Natural killer cell (primary cell): Measurements from ENCODE around the gene BLM. TPM values are rescaled to one million over a fixed set of nuclear protein-coding genes. Genes with fewer than 3 reads are reported as not detected.

ENCODE experiments used
- ATAC-seq, 3 donors: fragments of 150-1000 bp in 2 of 3; fragments of 200-7000 bp in 1 of 3; cut with Tn5 transposase; 1 replicate in 1 of 3; 2 replicates in 2 of 3; pipeline ENCODE4 v1.10.0; 2021; ENCODE audit warnings: mild to moderate bottlenecking in 2 of 3, moderate library complexity in 2 of 3
- DNase-seq, 2 donors: peaks; one replicate each; pipeline versions ENCODE4 v3.0.0 to v3.0.0-alpha.2; 2013 to 2021; ENCODE audit warnings: mixed read lengths in 1 of 2
- H3K27ac ChIP-seq: one replicate; pipeline ENCODE4 v1.5.1; 2013; ENCODE audit warnings: mild to moderate bottlenecking, low read length
- H3K27me3 ChIP-seq: one replicate; pipeline ENCODE4 v1.6.1; 2013; ENCODE audit warnings: low read length; ENCODE audit not compliant: control insufficient read depth, insufficient read depth
- H3K36me3 ChIP-seq: one replicate; pipeline ENCODE4 v1.6.1; 2013; ENCODE audit warnings: low read length; ENCODE audit not compliant: control insufficient read depth, insufficient read depth
- H3K4me1 ChIP-seq: one replicate; pipeline ENCODE4 v1.6.1; 2013; ENCODE audit warnings: low read length; ENCODE audit not compliant: control insufficient read depth, insufficient read depth
- H3K4me3 ChIP-seq: one replicate; pipeline ENCODE4 v1.5.1; 2013; ENCODE audit warnings: low read length
- H3K9me3 ChIP-seq: one replicate; pipeline ENCODE4 v1.6.1; 2013; ENCODE audit warnings: low read length; ENCODE audit not compliant: control insufficient read depth, insufficient read depth
- H3K27ac Mint-ChIP-seq, 2 donors: one replicate each; pipeline ENCODE4 v1.8.0; 2022; ENCODE audit warnings: mild to moderate bottlenecking in 2 of 2, mixed read lengths in 2 of 2, moderate library complexity in 1 of 2
- H3K27me3 Mint-ChIP-seq, 2 donors: one replicate each; pipeline ENCODE4 v1.8.0; 2022; ENCODE audit warnings: low read depth in 2 of 2, mixed read lengths in 2 of 2
- H3K36me3 Mint-ChIP-seq: one replicate; pipeline ENCODE4 v1.8.0; 2022; ENCODE audit warnings: mixed read lengths
- H3K4me1 Mint-ChIP-seq, 2 donors: one replicate each; pipeline ENCODE4 v1.8.0; 2022; ENCODE audit warnings: mixed read lengths in 2 of 2
- H3K4me3 Mint-ChIP-seq: one replicate; pipeline ENCODE4 v1.8.0; 2022; ENCODE audit warnings: mild to moderate bottlenecking, moderate library complexity, mixed read lengths
- H3K9me3 Mint-ChIP-seq, 2 donors: one replicate each; pipeline ENCODE4 v1.8.0; 2022; ENCODE audit warnings: mixed read lengths in 2 of 2
- WGBS: methylation state at CpG from one replicate; pipeline ENCODE4 v1.1.7; 2013; ENCODE audit warnings: missing lambda C conversion rate; ENCODE audit not compliant: insufficient coverage; 5-methylcytosine and 5-hydroxymethylcytosine counted together
- intact Hi-C: fragments of 100-400 bp; cut with micrococcal nuclease; formaldehyde crosslinking; loops from one replicate; pipeline ENCODE4 v1.14.2; 2022
- total RNA-seq, 4 donors: library from RNA; stranded (reverse); fragments of 120-200 nt in 1 of 4; gene quantifications; one replicate each; pipeline versions ENCODE4 v1.2.3 to v1.2.4, GENCODE V29; 2013 to 2022
- TF ChIP-seq, protein P1 (sequence below): fragments of 200-600 bp; IDR thresholded peaks from one replicate; pipeline ENCODE4 v1.8.0; 2022; ENCODE audit warnings: antibody characterized with exemption

The BLM gene
- total RNA-seq, 3 donors from 2014 or later (not counting 1 experiment from before 2014, with no cell fraction given) = 9.9 to 15.9 (median 14.1) TPM

DNA sequence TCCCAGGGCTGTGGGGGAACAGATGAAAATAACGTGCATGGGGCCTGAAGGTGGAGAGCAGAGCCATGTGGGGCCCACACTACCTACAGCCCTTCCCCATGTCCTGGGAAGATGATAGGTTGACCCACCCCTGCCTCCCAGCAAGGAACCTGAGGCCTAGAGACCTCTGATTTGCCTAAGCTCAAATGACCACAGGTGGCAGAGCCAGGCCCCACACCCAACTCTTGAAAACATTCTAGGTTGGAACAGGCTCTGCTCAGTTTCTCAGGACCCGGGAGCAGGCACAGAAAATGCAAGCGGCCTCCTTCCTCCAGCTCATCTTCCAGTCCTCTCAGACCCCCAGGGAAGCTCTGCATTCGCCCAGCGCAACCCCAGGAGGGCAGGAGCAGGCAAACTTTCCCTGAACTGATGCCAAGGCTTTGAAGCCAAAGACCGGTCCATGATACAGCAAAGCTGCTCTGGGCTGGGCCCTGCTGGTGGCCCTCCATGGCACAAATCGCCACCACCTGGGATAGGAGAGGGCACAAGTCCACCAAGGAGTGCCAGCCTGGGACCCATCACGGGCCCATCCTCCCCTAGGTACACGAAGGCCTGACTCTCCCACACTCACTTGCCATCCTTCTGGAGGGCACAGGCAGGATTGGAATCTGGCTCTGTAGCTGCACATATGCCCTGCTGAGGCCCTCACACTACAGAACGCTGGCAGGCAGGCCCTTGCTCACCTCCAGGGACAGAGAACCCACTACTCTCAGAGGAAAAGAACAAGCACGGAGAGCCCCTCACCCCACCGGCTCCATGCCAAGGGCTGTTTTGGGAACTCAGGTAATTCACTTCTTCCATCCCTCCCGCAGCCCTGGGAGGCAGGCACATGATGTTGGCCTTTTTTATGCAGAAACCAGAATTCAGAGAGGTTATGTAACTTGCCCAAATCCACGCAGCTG, 100.2 kb downstream of the BLM start:
- H3K9me3 ChIP-seq = no peaks in the 10 kb centered on the region
- Mint-ChIP-seq H3K4me1 (peaks cover 76 to 79% of the 10 kb centered on the region in 2 donors), H3K27me3 (no peaks in the 10 kb centered on the region), H3K27ac (peak overlapping the region; percentile 86 to 96), H3K9me3 (no peaks in the 10 kb centered on the region), H3K4me3 (peak overlapping the region; percentile 80), H3K36me3 (no peaks in the 10 kb centered on the region)
- no peaks in the 10 kb centered on the region for H3K36me3 ChIP-seq
- TF ChIP-seq, protein P1, sequence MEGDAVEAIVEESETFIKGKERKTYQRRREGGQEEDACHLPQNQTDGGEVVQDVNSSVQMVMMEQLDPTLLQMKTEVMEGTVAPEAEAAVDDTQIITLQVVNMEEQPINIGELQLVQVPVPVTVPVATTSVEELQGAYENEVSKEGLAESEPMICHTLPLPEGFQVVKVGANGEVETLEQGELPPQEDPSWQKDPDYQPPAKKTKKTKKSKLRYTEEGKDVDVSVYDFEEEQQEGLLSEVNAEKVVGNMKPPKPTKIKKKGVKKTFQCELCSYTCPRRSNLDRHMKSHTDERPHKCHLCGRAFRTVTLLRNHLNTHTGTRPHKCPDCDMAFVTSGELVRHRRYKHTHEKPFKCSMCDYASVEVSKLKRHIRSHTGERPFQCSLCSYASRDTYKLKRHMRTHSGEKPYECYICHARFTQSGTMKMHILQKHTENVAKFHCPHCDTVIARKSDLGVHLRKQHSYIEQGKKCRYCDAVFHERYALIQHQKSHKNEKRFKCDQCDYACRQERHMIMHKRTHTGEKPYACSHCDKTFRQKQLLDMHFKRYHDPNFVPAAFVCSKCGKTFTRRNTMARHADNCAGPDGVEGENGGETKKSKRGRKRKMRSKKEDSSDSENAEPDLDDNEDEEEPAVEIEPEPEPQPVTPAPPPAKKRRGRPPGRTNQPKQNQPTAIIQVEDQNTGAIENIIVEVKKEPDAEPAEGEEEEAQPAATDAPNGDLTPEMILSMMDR = no peak
- ATAC-seq (no peak), DNase-seq (no peak)
- no peaks in the 10 kb centered on the region for H3K27me3 ChIP-seq
- H3K27ac ChIP-seq = peak overlapping the region; percentile 79
- intact Hi-C loops = loop anchor here (2.0 to 5.0 kb wide), 3 partner anchors 35 to 70 kb away; no protein-coding TSS in a partner anchor
- peaks cover 82% of the 10 kb centered on the region for H3K4me1 ChIP-seq
- WGBS = 76% methylated on average over 14 of the region's 14 CpGs
- H3K4me3 ChIP-seq = no peak overlapping the region

- 31% methylated on average over 26 of the region's 26 CpGs for WGBS
- intact Hi-C loops = loop anchor here (2.0 to 5.0 kb wide), 3 partner anchors 34 to 69 kb away; no protein-coding TSS in a partner anchor
- Mint-ChIP-seq H3K27ac (peak overlapping the region; percentile 86 to 96), H3K36me3 (no peaks in the 10 kb centered on the region), H3K4me3 (peak overlapping the region; percentile 80), H3K27me3 (no peaks in the 10 kb centered on the region), H3K9me3 (no peaks in the 10 kb centered on the region), H3K4me1 (peaks cover 67 to 70% of the 10 kb centered on the region in 2 donors)
- no peaks in the 10 kb centered on the region for H3K27me3 ChIP-seq
- peaks cover 76% of the 10 kb centered on the region for H3K4me1 ChIP-seq
- H3K4me3 ChIP-seq = no peak overlapping the region
- H3K27ac ChIP-seq = peak overlapping the region; percentile 79
- H3K36me3 ChIP-seq = no peaks in the 10 kb centered on the region
- H3K9me3 ChIP-seq = no peaks in the 10 kb centered on the region
- ATAC-seq (peak in 1 of 3 donors; percentile 44), DNase-seq (peak; percentile 27 to 55)
- TF ChIP-seq, protein P1 = peak; percentile 28
These were observed 101.4 kb downstream of the BLM start for GRCh38 chr15:90818251-90819210.

DNA sequence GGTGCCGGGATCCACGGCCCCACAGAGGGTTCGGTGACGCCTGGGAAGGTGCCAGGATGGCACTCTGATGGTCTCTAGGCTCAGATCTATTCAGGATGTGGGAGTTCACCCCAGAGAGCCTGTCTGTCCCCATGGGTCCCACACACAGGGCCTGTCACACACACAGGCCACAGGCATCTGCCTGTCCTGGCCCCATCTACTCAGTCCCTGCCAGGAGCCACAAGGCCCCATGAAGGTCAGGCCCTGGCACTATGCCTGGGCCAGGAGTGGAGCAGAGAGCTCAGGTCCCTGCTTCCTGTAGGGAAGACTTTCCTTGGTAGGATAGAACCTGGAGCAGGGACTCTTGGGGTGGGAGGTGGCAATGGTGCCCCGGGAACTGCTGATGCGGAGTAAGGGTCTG, 102.2 kb downstream of the BLM start:
- H3K27me3 Mint-ChIP-seq = no peaks in the 10 kb centered on the region
- peak; percentile 29 to 33 (median 30) for ATAC-seq
- intact Hi-C loops = loop anchor here (2.0 to 5.0 kb wide), 3 partner anchors 33 to 68 kb away; no protein-coding TSS in a partner anchor
- Histone ChIP-seq H3K27ac (peak overlapping the region; percentile 79), H3K9me3 (no peaks in the 10 kb centered on the region), H3K4me3 (no peak overlapping the region), H3K36me3 (no peaks in the 10 kb centered on the region), H3K4me1 (peaks cover 69% of the 10 kb centered on the region), H3K27me3 (no peaks in the 10 kb centered on the region)
- H3K27ac Mint-ChIP-seq = peak overlapping the region; percentile 86 to 96
- TF ChIP-seq, protein P1 = no peak
- peak overlapping the region; percentile 75 for H3K4me3 Mint-ChIP-seq
- 38% methylated on average over 6 of the region's 6 CpGs for WGBS
- H3K9me3 Mint-ChIP-seq = no peaks in the 10 kb centered on the region
- peaks cover 58 to 65% of the 10 kb centered on the region in 2 donors for H3K4me1 Mint-ChIP-seq
- no peaks in the 10 kb centered on the region for H3K36me3 Mint-ChIP-seq
- DNase-seq = peak in 1 of 2 donors; percentile 27
